ENCODE results near the gene MAN2B1.
A peak's percentile ranks its signal among the peaks of the same experiment; 100 is the strongest.
"Not testable (repeated sequence)": the region's sequence is repeated elsewhere in the genome, so short reads cannot be mapped to it uniquely, and the experiment has no call there.

The MAN2B1 gene

GRCh38 chr19:12666265-12667048 lies at the start of gene MAN2B1, which contains the start of gene WDR83:
Gene MAN2B1, minus strand, starts transcription at chr19:12666742. Its CDS starts 41 bp downstream, at chr19:12666701.
Gene WDR83, plus strand, starts transcription at chr19:12666807. Its CDS starts 2,984 bp downstream, at chr19:12669791.
- DNase-seq (ENCODE audit: low read depth): peak; percentile 60

DNA sequence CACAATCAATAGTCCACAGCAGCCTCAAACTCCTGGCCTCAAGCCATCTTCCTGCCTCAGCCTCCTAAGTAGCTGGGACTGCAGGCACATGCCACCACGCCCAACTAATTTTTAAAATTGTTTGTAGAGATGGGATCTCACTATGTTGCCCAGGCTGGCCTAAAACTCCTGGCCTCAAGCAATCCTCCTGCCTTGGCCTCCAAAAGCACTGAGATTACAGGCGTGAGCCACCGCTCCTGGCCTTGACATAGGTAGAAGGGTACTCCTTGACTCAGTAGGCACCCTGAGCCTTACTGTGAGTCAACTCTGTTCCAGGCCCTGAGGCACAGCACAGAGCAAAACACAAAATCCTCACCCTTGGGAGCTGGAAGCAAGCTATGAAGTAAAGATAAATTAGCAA lies 49.4 kb upstream of the MAN2B1 start:
- no peak for DNase-seq (ENCODE audit: low read depth)

DNA sequence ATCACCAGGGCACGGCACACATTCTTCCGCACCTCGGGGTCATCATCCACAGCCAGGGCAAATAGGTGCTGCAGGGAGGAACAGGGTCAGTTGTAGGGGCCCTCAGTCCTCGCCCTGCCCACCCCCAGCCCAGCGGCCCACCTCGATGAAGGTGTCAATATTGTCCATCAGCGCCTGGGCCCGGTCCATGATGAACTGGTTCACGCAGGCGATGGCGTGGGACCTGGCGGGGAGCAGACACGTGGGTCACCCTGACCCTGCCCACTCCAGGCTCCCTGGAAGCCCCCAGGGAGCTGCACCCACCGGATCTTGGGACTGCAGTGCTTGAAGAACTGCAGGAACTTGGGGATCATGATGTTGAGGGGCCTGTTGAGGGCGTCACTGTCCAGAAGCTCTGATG lies 48.6 kb upstream of the MAN2B1 start:
- DNase-seq (ENCODE audit: low read depth): no peak

DNA sequence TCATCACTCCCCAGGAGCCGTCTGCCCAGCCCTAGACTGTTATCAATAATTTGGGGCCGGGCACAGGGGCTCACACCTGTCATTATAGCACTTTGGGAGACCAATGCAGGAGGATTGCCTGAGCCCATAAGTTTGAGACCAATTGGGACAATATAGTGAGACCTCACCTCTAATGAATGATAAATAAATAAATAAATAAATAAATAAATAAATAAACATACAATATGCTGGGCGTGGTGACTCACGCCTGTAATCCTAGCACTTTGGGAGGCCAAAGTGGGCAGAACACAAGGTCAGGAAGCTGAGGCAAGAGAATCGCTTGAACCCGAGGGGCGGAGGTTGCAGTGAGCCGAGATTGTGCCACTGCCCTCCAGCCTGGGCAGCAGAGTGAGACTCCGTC lies 46.8 kb upstream of the MAN2B1 start:
- DNase-seq (ENCODE audit: low read depth): not testable (repeated sequence)

- not testable (repeated sequence) for DNase-seq (ENCODE audit: low read depth)
Measured at GRCh38 chr19:12712077-12712476, 45.5 kb upstream of the MAN2B1 start.

GRCh38 chr19:12711187-12711586 lies 44.6 kb upstream of the MAN2B1 start:
- DNase-seq (ENCODE audit: low read depth): no peak

DNA sequence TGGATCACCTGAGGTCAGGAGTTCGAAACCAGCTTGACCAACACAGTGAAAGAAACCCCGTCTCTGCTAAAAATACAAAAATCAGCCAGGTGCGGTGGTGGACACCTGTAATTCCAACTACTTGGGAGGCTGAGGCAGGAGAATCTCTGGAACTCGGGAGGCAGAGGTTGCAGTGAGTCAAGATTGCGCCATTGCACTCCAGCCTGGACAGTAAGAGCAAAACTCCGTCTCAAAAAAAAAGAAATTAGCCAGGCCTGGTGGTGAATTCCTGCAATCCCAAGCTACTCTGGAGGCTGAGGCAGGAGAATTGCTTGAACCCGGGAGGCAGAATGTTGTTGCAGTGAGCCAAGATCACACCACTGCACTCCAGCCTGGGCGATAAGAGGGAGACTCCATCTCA lies 42.1 kb upstream of the MAN2B1 start:
- DNase-seq (ENCODE audit: low read depth): no peak

DNA sequence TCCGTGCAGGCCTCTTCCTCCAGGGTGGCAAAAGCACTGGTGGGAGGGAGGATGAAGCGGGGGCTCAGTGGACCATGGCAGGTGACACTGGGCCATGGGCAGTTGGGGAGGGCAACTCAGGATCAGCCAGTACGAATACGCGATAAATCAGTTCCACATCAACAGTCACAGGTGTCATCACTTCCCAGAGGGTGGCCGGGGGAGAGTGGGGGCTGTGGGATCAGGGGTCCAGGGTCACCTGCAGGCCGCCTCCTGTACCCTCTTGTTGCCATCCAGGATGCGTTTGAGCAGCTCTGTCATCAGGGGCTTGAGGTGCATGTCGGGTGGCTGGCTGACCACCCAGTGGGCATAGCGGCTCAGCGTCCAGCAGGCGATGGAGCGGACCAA lies 39.8 kb upstream of the MAN2B1 start:
- no peak for DNase-seq (ENCODE audit: low read depth)

- no peak for DNase-seq (ENCODE audit: low read depth)
Measured at GRCh38 chr19:12705654-12706331, 39.3 kb upstream of the MAN2B1 start.

DNA sequence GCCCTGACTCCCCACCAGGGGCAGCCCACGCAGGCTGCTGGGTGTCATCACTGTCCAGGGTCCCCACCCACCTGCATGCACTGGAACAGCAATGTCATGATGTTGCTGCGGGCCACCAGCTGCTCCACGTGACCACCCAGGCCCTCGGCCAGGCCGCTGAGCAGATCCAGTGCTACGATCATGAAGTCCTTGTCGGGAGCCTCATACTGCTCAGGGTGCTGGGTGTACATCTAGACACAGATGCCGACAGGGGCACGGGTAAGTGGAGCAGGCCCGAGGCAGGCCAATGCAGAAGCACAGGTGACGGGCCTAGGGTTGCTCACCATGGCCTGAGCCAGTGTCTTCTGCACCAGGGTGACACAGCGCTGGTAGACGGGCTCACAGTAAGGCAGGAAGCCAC lies 38.6 kb upstream of the MAN2B1 start:
- no peak for DNase-seq (ENCODE audit: low read depth)

DNA sequence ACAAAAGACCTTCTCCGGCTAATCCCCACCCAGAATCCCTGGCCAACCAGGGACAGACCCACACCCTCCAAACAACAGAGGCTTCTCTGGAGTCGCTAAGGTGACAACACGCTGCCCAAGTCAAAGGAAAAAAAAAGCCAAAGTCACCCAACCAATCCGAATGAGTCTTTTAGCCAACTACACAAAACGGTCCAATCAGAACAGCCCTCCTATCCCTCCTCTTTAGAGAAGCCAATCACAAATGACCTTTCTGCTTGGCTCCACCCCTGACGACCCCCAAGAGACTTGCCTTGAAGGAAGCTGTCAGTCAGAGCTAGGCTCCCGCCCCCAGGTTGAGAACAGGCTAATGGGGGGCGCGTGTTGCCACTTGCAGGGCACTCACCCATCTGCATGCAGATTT lies 36.5 kb upstream of the MAN2B1 start:
- DNase-seq (ENCODE audit: low read depth): no peak

DNA sequence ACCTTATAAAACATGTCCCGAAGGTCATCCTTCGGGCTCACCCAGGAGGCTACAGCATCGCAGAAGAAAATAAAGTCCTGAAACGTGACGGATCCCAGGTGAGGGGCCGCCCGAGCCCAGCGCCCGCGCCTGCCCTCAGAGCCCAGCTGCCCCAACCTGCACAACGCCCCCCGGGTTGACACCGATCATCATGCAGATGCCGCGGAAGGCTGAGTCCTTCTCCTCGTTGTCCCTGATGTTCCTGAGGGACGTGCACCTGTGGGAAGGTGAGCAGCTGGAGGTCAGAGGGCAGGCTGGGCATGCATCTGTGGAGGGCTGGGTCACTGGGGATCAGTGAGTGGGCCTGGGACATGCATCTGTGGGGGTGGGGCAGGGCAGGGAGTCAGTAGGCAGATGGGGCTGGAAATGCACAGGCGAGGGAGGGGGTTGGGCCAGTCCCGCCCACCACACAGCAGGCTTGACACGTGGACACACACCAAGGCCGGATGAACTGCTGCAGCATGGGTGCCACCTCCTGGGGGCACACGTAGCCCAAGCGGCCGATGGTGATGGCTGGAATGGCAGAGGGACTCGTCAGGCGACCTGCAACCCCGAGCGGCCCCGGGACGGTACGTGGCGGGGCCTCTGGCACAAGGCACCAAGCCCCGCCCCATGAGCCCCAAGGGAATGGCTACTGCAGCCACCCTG lies 35.2 kb upstream of the MAN2B1 start:
- no peak for DNase-seq (ENCODE audit: low read depth)

DNA sequence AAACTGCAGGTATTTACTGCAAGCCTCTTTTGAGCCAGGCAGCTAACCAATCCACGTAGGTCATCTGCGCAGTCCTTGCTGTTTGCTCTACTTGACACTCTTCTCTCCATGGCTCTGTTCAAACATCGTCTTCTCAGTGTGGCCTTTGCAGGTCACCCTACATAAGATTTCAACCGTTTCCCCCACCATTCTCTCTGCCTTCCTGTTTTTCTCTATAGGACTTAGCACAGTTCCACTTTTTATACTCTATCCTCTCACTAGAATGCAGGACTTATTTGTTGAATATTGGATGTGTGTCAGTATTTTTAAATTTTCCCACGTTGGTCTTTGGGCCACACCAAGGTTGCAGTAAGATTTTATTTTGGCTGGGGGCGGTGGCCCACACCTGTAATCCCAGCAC lies 31.6 kb upstream of the MAN2B1 start:
- no peak for DNase-seq (ENCODE audit: low read depth)

DNA sequence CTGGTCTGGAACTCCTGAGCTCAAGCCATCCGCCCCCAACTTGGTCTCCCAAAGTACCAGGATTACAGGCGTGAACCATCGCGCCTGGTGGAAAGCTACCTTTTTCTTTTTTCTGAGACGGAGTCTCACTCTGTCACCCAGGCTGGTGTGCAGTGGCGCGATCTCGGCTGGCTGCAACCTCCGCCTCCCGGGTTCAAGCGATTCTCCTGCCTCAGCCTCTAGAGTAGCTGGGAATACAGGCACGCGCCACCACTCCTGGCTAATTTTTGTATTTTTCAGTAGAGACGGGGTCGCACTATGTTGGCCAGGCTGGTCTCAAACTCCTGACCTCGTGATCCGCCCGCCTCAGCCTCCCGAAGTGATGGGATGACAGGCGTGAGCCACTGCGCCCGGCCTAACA lies 30.9 kb upstream of the MAN2B1 start:
- DNase-seq (ENCODE audit: low read depth): not testable (repeated sequence)

GRCh38 chr19:12696366-12697335 lies 30.1 kb upstream of the MAN2B1 start, which contains the start of gene FBXW9:
Gene FBXW9, minus strand, starts transcription at chr19:12696631. Its CDS starts 50 bp downstream, at chr19:12696581.
- peak; percentile 99 for DNase-seq (ENCODE audit: low read depth)

DNA sequence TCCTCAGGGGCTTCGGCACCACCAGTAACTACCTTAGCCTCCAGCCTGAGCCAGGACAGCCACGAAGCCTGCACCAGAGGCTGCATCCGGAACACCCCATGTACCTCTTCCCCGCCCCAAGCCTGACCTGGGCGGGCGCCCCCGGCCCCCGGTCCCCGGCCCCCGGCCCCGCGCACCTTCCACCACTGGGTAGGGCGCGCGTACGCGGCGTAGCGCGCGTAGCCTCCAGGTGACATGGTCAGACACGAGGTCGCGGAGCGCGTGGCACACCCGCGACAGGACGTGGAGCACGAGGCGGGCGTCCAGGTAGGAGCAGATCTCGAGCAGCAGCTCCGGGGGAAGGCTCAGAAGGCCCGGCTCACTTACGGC lies 29.4 kb upstream of the MAN2B1 start:
- DNase-seq (ENCODE audit: low read depth): no peak

GRCh38 chr19:12695514-12695913 lies 29.0 kb upstream of the MAN2B1 start:
- DNase-seq (ENCODE audit: low read depth): no peak

GRCh38 chr19:12695096-12695495 lies 28.6 kb upstream of the MAN2B1 start:
- no peak for DNase-seq (ENCODE audit: low read depth)

DNA sequence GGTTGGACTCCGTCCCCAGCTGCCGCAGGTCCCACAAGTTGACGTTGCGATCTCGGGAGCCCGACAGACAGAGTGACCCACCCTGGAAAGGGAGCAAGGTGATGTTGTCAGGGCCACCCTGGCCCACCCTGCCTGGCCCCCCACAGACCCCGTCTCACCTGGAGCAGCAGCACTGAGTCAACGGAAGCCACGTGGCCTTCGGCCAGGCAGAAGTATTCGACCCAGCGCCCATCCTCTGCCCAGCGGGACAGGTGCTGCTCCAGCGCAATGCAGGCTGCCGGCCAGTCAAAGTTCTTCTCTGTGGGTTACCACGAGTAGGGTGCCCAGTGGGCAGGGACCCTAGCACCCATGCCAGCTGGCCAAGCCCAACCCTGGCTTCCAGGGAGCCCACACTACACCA lies 28.1 kb upstream of the MAN2B1 start:
- no peak for DNase-seq (ENCODE audit: low read depth)

- no peak for DNase-seq (ENCODE audit: low read depth)
Measured at GRCh38 chr19:12692960-12693359, 26.4 kb upstream of the MAN2B1 start.

- no peak for DNase-seq (ENCODE audit: low read depth)
Measured at GRCh38 chr19:12689581-12690216, 23.2 kb upstream of the MAN2B1 start.
